ENCODE data around the gene ABHD16B. TPM values are rescaled to one million over a fixed set of nuclear protein-coding genes. Genes with fewer than 3 reads are reported as not detected.

Gene ABHD16B
- polyA plus RNA-seq, 2 of the 4 experiments (the other 2 are of a cell fraction): not detected

DNA sequence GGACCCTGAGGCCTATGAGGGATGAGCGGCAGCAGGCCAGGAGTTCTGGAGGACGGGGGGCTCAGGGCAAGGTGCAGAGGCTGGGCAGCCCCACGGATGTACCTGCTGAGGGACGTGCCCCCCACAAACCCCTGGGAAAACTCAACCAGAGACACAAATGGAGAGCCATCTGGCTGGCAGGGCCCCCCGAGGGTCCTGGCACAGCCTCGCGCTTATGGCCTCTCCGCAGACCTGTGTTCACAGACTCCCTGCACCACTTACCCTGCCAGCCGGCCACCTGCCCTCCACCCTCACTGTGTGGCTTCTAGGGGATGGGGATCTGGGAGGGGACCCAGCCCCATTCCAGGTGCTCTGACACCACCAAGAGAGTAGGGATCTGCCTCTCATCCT lies 26.8 kb upstream of the ABHD16B start (continued):
- TF ChIP-seq POLR2AphosphoS2 (conservative IDR thresholded peaks at IDR 0.05; ENCODE audit: low read length) (no peak), RFX5 (IDR thresholded peaks at IDR 0.05) (no peak), BCL3 (IDR thresholded peaks at IDR 0.05) (no peak), KDM1A (IDR thresholded peaks at IDR 0.05; ENCODE audit: low read depth) (no peak), NR3C1 (IDR thresholded peaks at IDR 0.05) (no peak)

DNA sequence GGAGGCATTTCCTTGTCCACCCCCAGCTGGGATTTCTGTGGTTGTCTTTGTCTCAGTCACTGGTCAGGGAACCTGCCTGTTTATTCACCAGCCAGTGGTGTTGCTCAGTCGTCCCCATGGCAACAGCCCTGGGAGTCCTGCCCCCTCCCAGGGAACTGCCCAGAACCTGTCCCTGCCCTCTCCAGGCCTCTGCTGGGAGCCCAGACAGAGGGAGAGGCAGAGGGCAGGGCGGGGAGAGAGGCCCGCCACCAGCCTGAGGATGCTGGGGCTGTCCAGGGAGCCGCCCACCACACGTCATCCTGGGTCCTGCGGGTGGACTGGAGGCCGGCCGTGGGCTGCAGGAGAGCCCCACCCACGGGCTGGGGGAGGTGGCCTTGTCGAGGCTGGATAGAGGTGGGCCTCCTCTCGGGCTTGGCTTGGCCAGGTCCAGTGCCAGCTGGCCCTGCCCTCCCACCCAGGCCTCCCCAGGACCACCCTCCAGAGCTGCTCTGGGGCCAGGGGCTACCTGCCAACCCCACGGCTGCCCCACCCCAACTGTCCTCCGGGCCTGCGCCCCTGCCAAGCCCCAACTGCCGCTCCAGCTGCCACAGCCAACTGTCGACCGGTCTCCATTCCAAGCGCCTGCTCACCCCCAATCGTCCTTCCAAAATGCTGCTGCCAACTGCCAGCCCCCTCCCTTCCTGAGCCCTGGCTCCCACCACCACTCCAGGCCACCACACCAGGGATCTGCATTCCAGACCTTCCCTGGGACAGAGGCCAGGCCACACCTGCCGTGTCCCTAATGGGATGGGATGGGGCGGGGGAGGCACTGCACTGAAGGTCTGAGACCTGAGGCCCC lies 26.1 kb upstream of the ABHD16B start:
- FAIRE-seq (no peak), ATAC-seq (peak; percentile 76 to 95), DNase-seq (ENCODE audit: low read depth in 1 of 2, low spot score in 1 of 2) (peak; percentile 93 to 96)
- no peaks in the 10 kb centered on the region for H3K9me3 ChIP-seq
- H3K27ac ChIP-seq: peak overlapping the region; percentile 56 to 82
- H3K4me1 ChIP-seq: peaks cover 20% of the 10 kb centered on the region
- no peak overlapping the region for H3K4me3 ChIP-seq
- 71% methylated on average over 10 of the region's 21 CpGs for WGBS (ENCODE audit: missing lambda C conversion rate)
- peak overlapping the region; percentile 54 for H3K4me2 ChIP-seq
- ChIA-PET POLR2A (interaction anchor here (0.6 to 1.5 kb wide), 2 partner anchors 30 to 263 kb away, joined by 5 to 6 read pairs; partner anchors contain the start of gene TPD52L2), CTCF (interaction anchor here (0.6 to 0.8 kb wide), 3 partner anchors 11 to 50 kb away, joined by 3 read pairs; no protein-coding TSS in a partner anchor)
- TF ChIP-seq BHLHE40 (IDR thresholded peaks at IDR 0.05; ENCODE audit: low read depth, low read length): no peak
- peak; percentile 61; the same call in 1 of the 2 replicates for TF ChIP-seq PBX3 (IDR thresholded peaks at IDR 0.05)

DNA sequence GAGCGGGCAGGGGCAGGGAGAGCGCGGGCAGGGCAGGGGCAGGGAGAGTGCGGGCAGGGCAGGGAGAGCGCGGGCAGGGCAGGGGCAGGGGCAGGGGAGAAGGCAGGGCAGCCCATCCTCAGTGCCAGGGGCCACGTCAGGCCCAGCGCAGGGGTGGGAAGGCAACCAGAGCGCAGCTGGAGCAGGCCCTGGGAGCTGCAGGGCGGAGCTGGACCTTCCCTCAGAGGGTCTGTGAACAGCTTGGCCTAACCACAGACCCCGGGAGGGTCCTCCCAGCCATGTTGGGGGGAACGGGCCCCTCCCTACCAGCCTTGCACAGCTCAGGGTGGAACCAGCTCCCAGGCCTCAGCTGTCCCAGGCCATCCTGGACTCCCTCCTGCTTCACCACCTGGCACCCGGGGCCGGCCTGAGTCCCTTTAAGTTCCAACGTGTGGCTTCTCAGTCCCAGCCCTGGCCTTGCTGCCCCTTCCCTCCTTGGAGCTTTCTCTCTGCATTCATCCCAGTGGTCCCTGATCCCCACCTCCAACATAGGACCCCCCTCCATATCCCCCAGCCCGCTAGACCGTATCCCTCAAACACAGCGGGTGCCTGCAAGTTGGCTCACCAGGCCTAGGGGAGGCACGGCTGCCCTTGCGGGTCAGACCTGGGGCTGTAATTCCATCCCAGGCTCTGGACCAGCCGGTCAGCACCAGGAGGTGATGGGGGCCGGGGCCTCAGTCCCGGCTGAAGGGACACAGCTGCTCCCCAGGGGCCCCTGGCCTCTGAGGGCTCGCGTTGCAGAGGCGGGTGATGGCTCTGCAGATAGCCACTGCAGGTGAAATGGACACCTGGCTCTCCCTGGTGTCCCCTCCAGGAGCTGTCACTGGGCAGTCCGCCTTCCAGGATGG lies 24.6 kb upstream of the ABHD16B start:
- no peak for FAIRE-seq
- H3K4me2 ChIP-seq: no peak overlapping the region
- ATAC-seq: peak; percentile 6 to 22; a peak in 1 of 6 replicates
- peaks cover 17% of the 10 kb centered on the region for H3K4me1 ChIP-seq
- POLR2A ChIA-PET: interaction anchor here (0.7 kb wide), 1 partner anchor 144 kb away, joined by 3 read pairs; the partner anchor contains the start of gene PRPF6
- CTCF ChIA-PET: interaction anchor here (0.7 kb wide), 1 partner anchor 19 kb away, joined by 3 read pairs; no protein-coding TSS in a partner anchor
- whole genome bisulfite sequencing (ENCODE audit: missing lambda C conversion rate): 82% methylated on average over 10 of the region's 27 CpGs
- no peak for DNase-seq (ENCODE audit: low read depth in 1 of 2, low spot score in 1 of 2)
- no peaks in the 10 kb centered on the region for H3K9me3 ChIP-seq
- H3K27ac ChIP-seq: 0 out of 6 replicates have a peak overlapping the region, but pooled peaks of 1 of the 2 experiments have one; percentile 11
- no peak for TF ChIP-seq GATA3 (IDR thresholded peaks at IDR 0.05; ENCODE audit: borderline replicate concordance)
- no peak for TF ChIP-seq BCL3 (IDR thresholded peaks at IDR 0.05)
- TF ChIP-seq SREBF2 (IDR thresholded peaks at IDR 0.05): no peak
- TF ChIP-seq MAZ (IDR thresholded peaks at IDR 0.05; ENCODE audit: borderline replicate concordance, low read depth, low read length): no peak
- no peak for TF ChIP-seq JUN (IDR thresholded peaks at IDR 0.05)
- TF ChIP-seq NR3C1 (IDR thresholded peaks at IDR 0.05): no peak
- no peak for TF ChIP-seq CBX8 (IDR thresholded peaks at IDR 0.05)
- TF ChIP-seq EP300 (IDR thresholded peaks at IDR 0.05): no peak
- H3K4me3 ChIP-seq: no peak overlapping the region

- H3K4me1 ChIP-seq: peaks cover 13% of the 10 kb centered on the region
- no peak overlapping the region for H3K4me3 ChIP-seq
- H3K27ac ChIP-seq: no peak overlapping the region
- ChIA-PET CTCF (interaction anchor here (0.7 to 1.2 kb wide), 2 partner anchors 18 to 51 kb away, joined by 3 read pairs; no protein-coding TSS in a partner anchor), POLR2A (interaction anchor here (0.5 kb wide), 1 partner anchor 30 kb away, joined by 3 read pairs; no protein-coding TSS in a partner anchor)
- H3K4me2 ChIP-seq: no peak overlapping the region
- TF ChIP-seq MAFK (IDR thresholded peaks at IDR 0.05; ENCODE audit: partially characterized antibody): peak; percentile 5
- no peak for TF ChIP-seq CEBPB (IDR thresholded peaks at IDR 0.05)
- DNase-seq (ENCODE audit: low read depth in 1 of 2, low spot score in 1 of 2): no peak
- 72% methylated on average over 8 of the region's 8 CpGs for WGBS (ENCODE audit: missing lambda C conversion rate)
- no peaks in the 10 kb centered on the region for H3K9me3 ChIP-seq
- FAIRE-seq: no peak
- no peak for ATAC-seq
Measured at GRCh38 chr20:63837479-63837878, 23.8 kb upstream of the ABHD16B start.

All from A549 (cell line).